HepG2 (cell line): ENCODE measurements around the gene STN1. TPM values are rescaled to one million over a fixed set of nuclear protein-coding genes. Genes with fewer than 3 reads are reported as not detected.

Source experiments
- ATAC-seq: fragments of 200-7000 bp; cut with Tn5 transposase; 3 replicates; pipeline ENCODE4 v1.9.1; 2020; ENCODE audit warnings: mild to moderate bottlenecking, moderate library complexity
- BruUV-seq: library from RNA; stranded (reverse); fragments of 400-500 nt; replicated peaks from 2 replicates; lab custom pipeline; 2021; lab: Mats Ljungman, UMichigan
- CTCF ChIA-PET: fragments of 300-600 bp; formaldehyde crosslinking; extraction: SDS; loops from one replicate; lab custom pipeline; 2021; ENCODE audit warnings: low total read pairs, inconsistent platforms, low intra/inter-chr PET ratio; lab: Yijun Ruan, JAX
- POLR2A ChIA-PET: fragments of 350-600 bp; sonication (Branson Sonifier 250); formaldehyde crosslinking; loops from one replicate; lab custom pipeline; 2020; ENCODE audit warnings: antibody characterized with exemption, inconsistent platforms; lab: Yijun Ruan, JAX
- DNase-seq: peaks from one replicate; pipeline ENCODE4 v3.0.0-alpha.2; 2015; ENCODE audit warnings: low spot score
- FAIRE-seq: peaks from 3 replicates; lab custom pipeline; 2011; peaks lifted over from hg19 to GRCh38; lab: Jason Lieb, UNC
- H2AFZ ChIP-seq: one replicate; pipeline ENCODE4 v1.6.1; 2011; ENCODE audit warnings: low read length, inconsistent platforms
- H3K27ac ChIP-seq: fragments of 300-600 bp; 3 replicates; pipeline ENCODE4 v1.8.0; 2011; ENCODE audit warnings: mixed run types, mild to moderate bottlenecking, mixed read lengths, low read length, inconsistent platforms; ENCODE audit not compliant: insufficient read depth; ENCODE audit errors: extremely low read length
- H3K27me3 ChIP-seq, 2 experiments: fragments of 200-600 bp in 1 of 2; 2 replicates in 1 of 2; 3 replicates in 1 of 2; pipeline versions ENCODE4 v1.6.0 to v1.8.0; 2011; ENCODE audit warnings: low read length in 2 of 2, mild to moderate bottlenecking in 2 of 2, moderate library complexity in 2 of 2, inconsistent platforms in 1 of 2; ENCODE audit not compliant: insufficient read depth in 2 of 2, control insufficient read depth in 1 of 2
- H3K36me3 ChIP-seq, 2 experiments: fragments of 200-600 bp in 1 of 2; replicated peaks in 1 of 2; 2 replicates in 1 of 2; 3 replicates in 1 of 2; pipeline versions ENCODE4 v1.5.1 to v1.8.0; 2011; ENCODE audit warnings: low read length in 2 of 2, inconsistent platforms in 1 of 2; ENCODE audit not compliant: insufficient read depth in 2 of 2, control insufficient read depth in 1 of 2
- H3K4me1 ChIP-seq: 2 replicates; pipeline ENCODE4 v1.5.1; 2012; ENCODE audit warnings: low read length, inconsistent platforms; ENCODE audit not compliant: insufficient read depth
- H3K4me2 ChIP-seq: 2 replicates; pipeline ENCODE4 v1.6.0; 2011; ENCODE audit warnings: low read depth, low read length, inconsistent platforms
- H3K4me3 ChIP-seq, 3 experiments: fragments of 200-600 bp in 1 of 3; sonication (generic), shearing (Covaris generic) in 1 of 3; replicated peaks in 1 of 3; 2 replicates each; pipeline ENCODE4 v1.5.1; 2011 to 2016; ENCODE audit warnings: low read length in 3 of 3, inconsistent platforms in 2 of 3, low read depth in 2 of 3, mild to moderate bottlenecking in 2 of 3, control low read depth in 1 of 3, mixed read lengths in 1 of 3; ENCODE audit not compliant: insufficient read depth in 1 of 3
- H3K79me2 ChIP-seq: one replicate; pipeline ENCODE4 v1.6.1; 2011; ENCODE audit warnings: low read length, inconsistent platforms; ENCODE audit not compliant: insufficient read depth
- H3K9ac ChIP-seq: 2 replicates; pipeline ENCODE4 v1.6.0; 2011; ENCODE audit warnings: mild to moderate bottlenecking, low read depth, low read length, inconsistent platforms; ENCODE audit not compliant: insufficient read depth
- H3K9me3 ChIP-seq: 2 replicates; pipeline ENCODE4 v1.5.1; 2012; ENCODE audit warnings: mild to moderate bottlenecking, low read length
- H4K20me1 ChIP-seq: 2 replicates; pipeline ENCODE4 v1.6.0; 2011; ENCODE audit warnings: inconsistent platforms, mild to moderate bottlenecking, low read length, moderate library complexity; ENCODE audit not compliant: insufficient read depth
- BRCA1 ChIP-seq: sonication (generic); formaldehyde crosslinking; IDR thresholded peaks from 2 replicates; pipeline ENCODE4 v1.4.0; 2020; ENCODE audit warnings: missing genetic modification reagents
- GABPB1 ChIP-seq: IDR thresholded peaks from 2 replicates; pipeline ENCODE4 v1.6.1; 2016; ENCODE audit warnings: mild to moderate bottlenecking, missing genetic modification reagents, moderate library complexity, missing compliant biosample characterization
- HBP1 ChIP-seq: IDR thresholded peaks from 2 replicates; pipeline ENCODE4 v1.6.1; 2016; ENCODE audit warnings: low read depth, control low read depth
- KLF15 ChIP-seq: sonication (generic); formaldehyde crosslinking; IDR thresholded peaks from 2 replicates; pipeline ENCODE4 v1.8.1; 2023; ENCODE audit warnings: borderline replicate concordance, mild to moderate bottlenecking, inconsistent platforms, missing genetic modification reagents, mixed read lengths
- PHB2 ChIP-seq: fragments of 450-650 bp; IDR thresholded peaks from 2 replicates; pipeline ENCODE4 v1.6.1; 2018; ENCODE audit not compliant: partially characterized antibody
- POLR2A ChIP-seq, 2 experiments: IDR thresholded peaks; 2 replicates each; pipeline ENCODE4 v1.6.1; 2011; ENCODE audit warnings: low read depth in 2 of 2, low read length in 2 of 2, mild to moderate bottlenecking in 1 of 2, moderate library complexity in 1 of 2; ENCODE audit not compliant: insufficient read depth in 1 of 2
- TARDBP ChIP-seq: sonication (generic); formaldehyde crosslinking; IDR thresholded peaks from 2 replicates; pipeline ENCODE4 v1.8.0; 2022; ENCODE audit warnings: mild to moderate bottlenecking, missing genetic modification reagents
- ZBTB21 ChIP-seq: sonication (generic); formaldehyde crosslinking; IDR thresholded peaks from 2 replicates; pipeline ENCODE4 v1.4.0; 2020; ENCODE audit warnings: missing genetic modification reagents
- ZFX ChIP-seq: sonication (generic); formaldehyde crosslinking; IDR thresholded peaks from 2 replicates; pipeline ENCODE4 v1.4.0; 2020; ENCODE audit warnings: mild to moderate bottlenecking, low read depth, missing genetic modification reagents, moderate library complexity
- ZGPAT ChIP-seq: IDR thresholded peaks from 2 replicates; pipeline ENCODE4 v1.6.1; 2016; ENCODE audit warnings: mild to moderate bottlenecking
- ZNF343 ChIP-seq: sonication (generic); formaldehyde crosslinking; IDR thresholded peaks from 2 replicates; pipeline ENCODE4 v1.4.0; 2020; ENCODE audit warnings: mild to moderate bottlenecking, missing genetic modification reagents
- ZNF546 ChIP-seq: sonication (generic); formaldehyde crosslinking; conservative IDR thresholded peaks from 2 replicates; pipeline ENCODE4 v1.8.1; 2023; ENCODE audit warnings: mild to moderate bottlenecking, missing genetic modification reagents
- ZNF646 ChIP-seq: sonication (generic); formaldehyde crosslinking; IDR thresholded peaks from 2 replicates; pipeline ENCODE4 v1.9.0; 2021; ENCODE audit warnings: mild to moderate bottlenecking, missing genetic modification reagents
- ZNF883 ChIP-seq: sonication (generic); formaldehyde crosslinking; IDR thresholded peaks from 2 replicates; pipeline ENCODE4 v1.5.1; 2020; ENCODE audit warnings: mild to moderate bottlenecking, missing genetic modification reagents; ENCODE audit errors: not compliant biosample characterization
- WGBS: methylation state at CpG from one replicate; pipeline ENCODE4 v1.1.6; 2017; ENCODE audit warnings: low lambda C conversion rate; 5-methylcytosine and 5-hydroxymethylcytosine counted together
- in situ Hi-C: cut with HindIII; loops from 2 replicates; pipeline ENCODE4 v1.10.0; 2017; ENCODE audit warnings: low pct_unique_long_range_greater_than_20kb; ENCODE audit not compliant: extremely low pct_ligation_motif_present
- intact Hi-C: fragments of 100-400 bp; cut with micrococcal nuclease; formaldehyde crosslinking; loops from one replicate; pipeline ENCODE4 v1.10.0; 2022; ENCODE audit not compliant: unreplicated experiment
- polyA plus RNA-seq, 8 experiments: library from polyadenylated mRNA; depleted of rRNA in 3 of 8; stranded (reverse) in 7 of 8; unstranded in 1 of 8; fragments of >200 nt; fragmentation: Illumina TruSeq in 4 of 8; extraction: Trizol in 4 of 8; gene quantifications; 2 replicates each; pipeline versions ENCODE4 v1.2.1 to v1.2.3, GENCODE V29; 2011 to 2016; ENCODE audit warnings: low read depth in 4 of 8, missing spikeins in 1 of 8, mixed read lengths in 1 of 8; ENCODE audit not compliant: insufficient read depth in 1 of 8
- total RNA-seq, 5 experiments: library from RNA; depleted of rRNA; stranded (reverse); fragments of >200 nt; fragmentation: Illumina TruSeq; extraction: Trizol; gene quantifications; 2 replicates each; pipeline ENCODE4 v1.2.3, GENCODE V29; 2016; ENCODE audit warnings: low read depth in 1 of 5
- TF ChIP-seq, protein P1 (sequence below): sonication (generic); formaldehyde crosslinking; IDR thresholded peaks from 2 replicates; pipeline ENCODE4 v1.5.1; 2020; ENCODE audit warnings: missing genetic modification reagents, mild to moderate bottlenecking, borderline replicate concordance

Gene STN1
- total and polyA plus RNA-seq, 2 of the 13 experiments (the other 11 are each of a cell fraction or from before 2014, with no cell fraction given) = 17.6 to 22.7 TPM

GRCh38 chr10:103836273-103836672 lies 81.7 kb downstream of the STN1 start:
- peak; percentile 15 for FAIRE-seq
- TF ChIP-seq ZNF646 (CRISPR knock-in tag) = peak; percentile 62; the same call in 1 of the 2 replicates
- TF ChIP-seq ZGPAT (CRISPR knock-in tag) = no peak
- TF ChIP-seq ZNF343 (CRISPR knock-in tag) = no peak
- no peak for TF ChIP-seq TARDBP (CRISPR knock-in tag)
- TF ChIP-seq POLR2A (IDR thresholded peaks at IDR 0.05; ENCODE audit: insufficient read depth in 1 of 2, low read depth in 2 of 2, low read length in 2 of 2) = no peak
- TF ChIP-seq ZNF546 (CRISPR knock-in tag) = no peak
- no peak for TF ChIP-seq HBP1 (CRISPR knock-in tag)
- TF ChIP-seq GABPB1 (CRISPR knock-in tag) = no peak
- no peak for TF ChIP-seq PHB2
- no peak for TF ChIP-seq ZBTB21 (CRISPR knock-in tag)
- TF ChIP-seq BRCA1 (CRISPR knock-in tag) = no peak
- TF ChIP-seq KLF15 (CRISPR knock-in tag) = no peak
- TF ChIP-seq, protein P1, sequence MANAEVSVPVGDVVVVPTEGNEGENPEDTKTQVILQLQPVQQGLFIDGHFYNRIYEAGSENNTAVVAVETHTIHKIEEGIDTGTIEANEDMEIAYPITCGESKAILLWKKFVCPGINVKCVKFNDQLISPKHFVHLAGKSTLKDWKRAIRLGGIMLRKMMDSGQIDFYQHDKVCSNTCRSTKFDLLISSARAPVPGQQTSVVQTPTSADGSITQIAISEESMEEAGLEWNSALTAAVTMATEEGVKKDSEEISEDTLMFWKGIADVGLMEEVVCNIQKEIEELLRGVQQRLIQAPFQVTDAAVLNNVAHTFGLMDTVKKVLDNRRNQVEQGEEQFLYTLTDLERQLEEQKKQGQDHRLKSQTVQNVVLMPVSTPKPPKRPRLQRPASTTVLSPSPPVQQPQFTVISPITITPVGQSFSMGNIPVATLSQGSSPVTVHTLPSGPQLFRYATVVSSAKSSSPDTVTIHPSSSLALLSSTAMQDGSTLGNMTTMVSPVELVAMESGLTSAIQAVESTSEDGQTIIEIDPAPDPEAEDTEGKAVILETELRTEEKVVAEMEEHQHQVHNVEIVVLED (CRISPR knock-in tag) = no peak
- TF ChIP-seq ZFX (CRISPR knock-in tag) = no peak
- no peak for TF ChIP-seq ZNF883 (CRISPR knock-in tag)

More at GRCh38 chr10:103836273-103836672, 81.7 kb downstream of the STN1 start:
- in situ Hi-C loops (no loop called here), intact Hi-C loops (no loop called here)
- Histone ChIP-seq H3K79me2 (peaks cover 97% of the 10 kb centered on the region), H3K4me1 (peaks cover 94% of the 10 kb centered on the region), H3K27me3 (no peaks in the 10 kb centered on the region), H3K9me3 (no peaks in the 10 kb centered on the region), H3K27ac (no peak overlapping the region), H2AFZ (no peak overlapping the region), H3K4me3 (no peak overlapping the region), H3K36me3 (peaks cover 0 to 2% of the 10 kb centered on the region in 2 experiments; a peak in 2 of 5 replicates), H4K20me1 (peaks cover 33% of the 10 kb centered on the region), H3K9ac (no peak overlapping the region), H3K4me2 (no peak overlapping the region)
- DNase-seq (no peak), ATAC-seq (no peak)
- whole genome bisulfite sequencing = 92% methylated on average over 1 of the region's 1 CpG
- ChIA-PET CTCF (no interaction called here), POLR2A (interaction anchor here (0.7 to 3.5 kb wide), 4 partner anchors 11 to 42 kb away, joined by 3 to 26 read pairs (median 4); partner anchors contain the start of gene SH3PXD2A)
- BruUV-seq = no TSS peak
